ENCODE data around the gene SPRED2. TPM values are rescaled to one million over a fixed set of nuclear protein-coding genes. Genes with fewer than 3 reads are reported as not detected.

Gene SPRED2
- total and polyA plus RNA-seq, 11 donors = 7.0 to 24.4 (median 16.1) TPM

DNA sequence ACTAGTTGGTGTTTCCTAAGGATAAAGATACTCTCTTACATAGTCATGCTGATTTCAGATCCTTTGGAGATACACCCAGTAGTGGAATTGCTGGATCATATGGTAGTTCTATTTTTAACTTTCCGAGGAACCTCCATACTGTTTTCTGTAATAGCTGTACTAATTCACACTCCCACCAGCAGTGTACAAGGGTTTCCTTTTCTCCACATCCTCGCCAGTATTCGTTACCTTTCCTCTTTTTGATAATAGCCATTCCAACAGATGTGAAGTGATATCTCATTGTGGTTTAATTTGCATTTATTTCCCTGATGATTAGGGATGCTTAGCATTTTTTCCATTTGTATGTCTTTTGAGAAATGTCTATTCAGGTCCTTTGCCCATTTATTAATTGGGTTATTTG is 170.7 kb downstream of the SPRED2 start:
- no peak overlapping the region for H3K4me3 ChIP-seq
- peaks cover 0 to 9% (median 0%) of the 10 kb centered on the region in 12 donors for H3K4me1 ChIP-seq
- DNase-seq = no peak
- 67 to 74% (median 69%) methylated on average over 3 of the region's 3 CpGs for WGBS, 4 donors
- peaks cover 0 to 95% (median 41%) of the 10 kb centered on the region in 9 donors for H3K36me3 ChIP-seq
- ATAC-seq = no peak
- H3K9me3 ChIP-seq = no peaks in the 10 kb centered on the region
- no peak for TF ChIP-seq POLR2A (IDR thresholded peaks at IDR 0.05)
- TF ChIP-seq, protein P1, sequence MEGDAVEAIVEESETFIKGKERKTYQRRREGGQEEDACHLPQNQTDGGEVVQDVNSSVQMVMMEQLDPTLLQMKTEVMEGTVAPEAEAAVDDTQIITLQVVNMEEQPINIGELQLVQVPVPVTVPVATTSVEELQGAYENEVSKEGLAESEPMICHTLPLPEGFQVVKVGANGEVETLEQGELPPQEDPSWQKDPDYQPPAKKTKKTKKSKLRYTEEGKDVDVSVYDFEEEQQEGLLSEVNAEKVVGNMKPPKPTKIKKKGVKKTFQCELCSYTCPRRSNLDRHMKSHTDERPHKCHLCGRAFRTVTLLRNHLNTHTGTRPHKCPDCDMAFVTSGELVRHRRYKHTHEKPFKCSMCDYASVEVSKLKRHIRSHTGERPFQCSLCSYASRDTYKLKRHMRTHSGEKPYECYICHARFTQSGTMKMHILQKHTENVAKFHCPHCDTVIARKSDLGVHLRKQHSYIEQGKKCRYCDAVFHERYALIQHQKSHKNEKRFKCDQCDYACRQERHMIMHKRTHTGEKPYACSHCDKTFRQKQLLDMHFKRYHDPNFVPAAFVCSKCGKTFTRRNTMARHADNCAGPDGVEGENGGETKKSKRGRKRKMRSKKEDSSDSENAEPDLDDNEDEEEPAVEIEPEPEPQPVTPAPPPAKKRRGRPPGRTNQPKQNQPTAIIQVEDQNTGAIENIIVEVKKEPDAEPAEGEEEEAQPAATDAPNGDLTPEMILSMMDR (IDR thresholded peaks at IDR 0.05) = no peak
- no peak overlapping the region for H3K27ac ChIP-seq
- intact Hi-C loops (cut with DNase I) = loop anchor here in 2 of 10 donors (5.0 to 10.0 kb wide), 2 partner anchors 173 to 311 kb away; partner anchors contain the start of gene SPRED2 (in 1 of the 2)
- H3K27me3 ChIP-seq = no peaks in the 10 kb centered on the region

Other genes with a start within 250 kb of the SPRED2 start
- 100 to 1,000 TPM in 6 of 9 donors, 10 to 100 TPM in 3; 32.6 to 216 (median 117) TPM for gene ACTR2, start 204.8 kb downstream of the SPRED2 start, total RNA-seq
- gene ACTR2, start 204.8 kb downstream of the SPRED2 start, polyA plus RNA-seq = 10 to 100 TPM; 28.2 to 84.2 TPM